Activated CD4-positive, alpha-beta T cell treated with anti-CD3 and anti-CD28 coated beads for 4 hours (primary cell): Measurements from ENCODE around the gene KIF20A.
"Not testable (repeated sequence)": the region's sequence is repeated elsewhere in the genome, so short reads cannot be mapped to it uniquely, and the experiment has no call there.

ENCODE experiments used
- DNase-seq, 2 donors: peaks; one replicate each; pipeline ENCODE4 v3.0.0-alpha.2; 2020

Gene KIF20A

GRCh38 chr5:138178516-138179276, at the start of gene KIF20A, which contains the start of gene BRD8:
KIF20A (plus strand) TSS chr5:138179112; CDS start chr5:138179681, 569 bp downstream.
BRD8 (minus strand) TSS chr5:138178630; CDS start chr5:138178614, 16 bp downstream.
- peak; percentile 86 to 87 for DNase-seq

- no peak for DNase-seq
These were observed 49.6 kb upstream of the KIF20A start for GRCh38 chr5:138129347-138129746.

DNA sequence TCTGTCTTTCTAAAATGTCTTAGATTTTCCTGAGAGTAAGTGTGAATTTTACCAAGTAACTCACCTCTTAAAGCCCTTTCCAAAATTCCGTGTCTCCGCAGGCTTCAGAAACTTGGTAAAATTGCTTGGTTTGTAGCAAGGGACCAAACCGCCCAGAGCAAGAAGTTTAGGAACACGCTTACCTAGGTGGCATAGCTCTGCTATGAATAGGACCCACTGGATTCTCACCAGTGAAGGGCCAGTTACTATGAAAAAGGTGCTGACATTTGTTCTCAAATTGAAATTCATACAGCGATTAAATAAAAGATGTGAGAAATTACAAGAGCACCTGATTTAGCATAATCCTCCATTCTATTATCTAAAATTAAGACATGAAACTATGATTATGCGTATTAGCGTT, 46.4 kb upstream of the KIF20A start:
- no peak for DNase-seq

GRCh38 chr5:138138949-138139780, 39.7 kb upstream of the KIF20A start, which contains the start of gene NME5:
NME5 (minus strand) TSS chr5:138139428; CDS start chr5:138138780, 648 bp downstream.
- DNase-seq, result no peak

- DNase-seq, result no peak
These were observed 39.2 kb upstream of the KIF20A start for GRCh38 chr5:138139781-138140090.

DNA sequence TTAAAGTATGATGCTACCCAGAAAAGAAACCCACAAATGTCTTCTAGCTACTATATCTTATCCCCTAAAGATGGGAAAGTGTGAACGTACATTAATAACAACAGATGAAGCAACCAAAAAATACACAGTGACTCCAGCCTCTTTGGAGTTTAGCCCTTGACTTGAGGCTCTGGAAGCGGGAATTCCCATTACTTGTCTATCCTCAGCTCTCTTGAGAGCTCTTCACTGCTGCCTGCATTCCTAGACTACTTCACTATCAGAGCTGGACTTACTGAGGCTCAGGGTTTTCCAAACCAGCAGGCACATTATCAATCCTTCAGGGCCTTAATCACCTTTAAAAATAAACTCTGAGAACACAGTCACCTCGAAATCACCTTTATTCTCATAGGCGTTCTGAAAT, 38.6 kb upstream of the KIF20A start:
- DNase-seq, result no peak

GRCh38 chr5:138141734-138142133, 37.2 kb upstream of the KIF20A start:
- DNase-seq, result no peak

- not testable (repeated sequence) for DNase-seq
These were observed 35.3 kb upstream of the KIF20A start for GRCh38 chr5:138143578-138143977.

DNA sequence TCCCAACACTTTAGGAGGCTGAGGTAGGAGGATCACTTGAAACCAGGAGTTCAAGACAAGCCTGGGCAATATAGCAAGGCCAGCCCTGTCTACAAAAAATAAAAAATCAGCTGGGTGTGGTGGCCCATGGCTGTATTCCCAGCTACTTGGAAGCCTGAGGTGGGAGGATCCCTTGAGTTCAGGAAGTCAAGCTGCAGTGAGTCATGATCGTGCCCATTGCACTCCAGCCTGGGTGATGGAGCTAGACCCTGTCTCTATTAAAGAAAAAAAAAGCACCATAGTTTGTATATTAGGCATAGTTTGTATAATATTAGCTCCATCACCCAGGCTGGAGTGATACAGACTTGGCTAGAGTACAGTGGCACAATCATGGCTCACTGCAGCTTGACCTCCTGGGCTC, 30.1 kb upstream of the KIF20A start:
- DNase-seq, result no peak

DNA sequence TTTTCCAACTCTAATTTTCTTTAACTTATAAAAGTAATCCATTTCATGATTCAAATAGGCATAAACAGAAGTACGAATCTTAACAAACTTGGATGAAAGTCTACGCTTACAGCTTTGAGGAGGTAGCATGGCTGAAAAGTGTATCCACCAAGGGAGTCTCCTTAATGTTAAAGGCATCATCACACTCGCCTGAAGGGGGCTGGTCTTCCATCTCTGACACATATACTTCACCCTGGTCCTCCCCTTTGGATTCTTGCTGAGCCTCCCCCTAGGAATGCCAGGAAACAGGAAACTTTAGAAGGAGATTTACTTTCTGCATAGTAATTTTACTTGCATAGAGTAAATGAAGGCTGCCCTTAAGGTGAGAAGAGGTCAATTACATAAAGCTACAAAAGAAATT, 29.4 kb upstream of the KIF20A start:
- no peak for DNase-seq

DNA sequence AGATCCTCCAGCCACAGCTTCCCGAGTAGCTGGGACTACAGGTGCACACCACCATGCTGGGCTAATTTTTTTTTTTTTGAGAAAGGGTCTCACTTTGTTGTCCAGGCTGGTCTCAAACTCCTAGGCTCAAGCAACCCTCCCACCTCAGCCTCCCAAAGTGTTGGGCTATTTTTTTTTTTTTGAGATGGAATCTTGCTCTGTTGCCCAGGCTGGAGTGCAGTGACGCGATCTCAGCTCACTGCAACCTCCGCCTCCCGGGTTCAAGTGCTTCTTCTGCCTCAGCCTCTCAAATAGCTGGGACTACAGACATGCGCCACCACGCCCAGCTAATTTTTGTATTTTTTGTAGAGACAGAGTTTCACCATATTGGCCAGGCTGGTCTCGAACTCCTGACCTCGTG, 22.9 kb upstream of the KIF20A start:
- not testable (repeated sequence) for DNase-seq

DNA sequence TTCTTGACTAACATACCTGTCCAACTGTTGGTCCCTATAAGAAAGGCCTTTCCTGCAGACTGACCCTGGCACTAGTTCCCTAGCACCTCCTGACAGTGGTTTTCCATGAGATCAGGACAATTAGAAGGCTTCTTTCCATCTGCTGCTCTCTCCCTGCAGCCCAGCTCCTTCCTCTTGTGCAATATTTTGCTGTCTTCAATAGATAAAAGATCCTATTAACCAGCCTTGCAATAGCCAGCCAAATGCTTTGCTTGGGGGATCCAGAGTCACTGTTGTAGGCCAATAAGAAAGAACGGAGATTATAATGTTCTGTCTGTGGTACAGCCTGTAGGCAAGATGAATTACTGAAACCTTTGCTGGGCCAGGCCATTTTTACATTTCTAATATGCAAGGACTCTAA, 21.3 kb upstream of the KIF20A start:
- DNase-seq, result no peak

- no peak for DNase-seq
These were observed 19.2 kb upstream of the KIF20A start for GRCh38 chr5:138159666-138160065.

GRCh38 chr5:138160706-138161105, 18.2 kb upstream of the KIF20A start:
- no peak for DNase-seq

DNA sequence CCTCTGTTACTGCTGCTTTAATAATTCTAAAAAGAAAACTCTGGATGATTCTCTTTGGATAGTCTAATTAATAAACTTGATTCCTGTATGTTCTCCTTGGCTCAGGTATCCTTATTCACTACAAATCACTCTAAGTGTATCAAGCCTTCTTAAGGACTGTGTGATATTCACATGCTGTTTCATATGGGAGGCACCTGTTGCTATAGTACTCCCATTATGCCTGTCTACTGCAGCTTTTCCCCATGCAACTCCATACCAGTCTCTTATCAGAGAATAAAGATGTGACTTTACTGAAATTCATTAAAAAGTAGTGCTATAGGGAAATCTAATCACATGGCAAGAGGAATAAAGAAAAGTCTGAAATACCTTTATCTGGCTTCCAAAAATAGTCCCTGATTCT, 15.2 kb upstream of the KIF20A start:
- DNase-seq, result no peak

- DNase-seq, result no peak
These were observed 9.8 kb upstream of the KIF20A start for GRCh38 chr5:138169124-138169523.

DNA sequence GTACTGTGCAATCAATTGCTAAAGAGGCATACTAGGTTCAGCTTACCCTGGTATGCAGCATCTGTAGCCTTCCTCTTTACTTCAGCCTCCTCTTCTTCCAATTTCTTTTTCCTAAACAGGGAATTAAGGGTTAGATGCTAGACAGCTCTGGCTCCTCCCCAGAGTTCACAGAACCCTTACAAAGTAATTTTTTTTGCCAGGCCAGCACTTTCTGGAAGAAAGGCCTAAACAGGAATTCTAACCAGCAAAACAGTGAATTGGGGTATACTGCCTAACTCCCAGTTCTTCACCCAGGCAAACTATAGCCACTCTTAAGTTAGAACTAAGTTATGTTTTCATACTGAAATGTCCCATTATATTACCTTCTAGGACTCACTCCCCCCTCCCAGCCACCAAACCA, 8.6 kb upstream of the KIF20A start:
- DNase-seq, result no peak

DNA sequence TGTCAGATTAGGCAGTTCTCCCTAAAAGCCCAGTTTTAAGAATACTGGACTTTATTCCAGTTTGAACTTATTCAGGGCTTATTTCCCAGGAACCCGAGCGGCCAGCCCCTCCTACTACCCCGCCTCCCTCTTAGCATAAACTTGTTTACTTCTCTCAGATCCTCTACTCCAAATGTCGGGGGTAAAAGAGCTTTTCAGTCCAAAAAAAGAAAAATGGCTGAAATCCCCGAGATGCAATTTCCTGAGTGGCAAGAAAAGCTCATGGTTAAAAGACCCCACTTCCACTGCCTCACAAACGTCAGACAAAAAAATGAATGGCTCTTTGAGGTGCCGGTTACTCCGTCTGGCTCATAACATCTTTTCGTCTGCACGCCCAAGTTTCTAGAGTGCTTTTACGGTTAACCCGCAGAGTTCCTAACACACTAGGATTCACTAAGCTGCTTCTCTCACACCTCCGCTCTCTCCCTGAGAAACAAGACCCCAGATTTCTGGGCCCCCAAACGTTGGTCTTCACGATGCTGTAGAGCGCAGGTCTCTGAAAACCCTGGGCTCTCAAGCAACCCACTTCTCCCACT, 884 bp upstream of the KIF20A start:
- no peak for DNase-seq

DNA sequence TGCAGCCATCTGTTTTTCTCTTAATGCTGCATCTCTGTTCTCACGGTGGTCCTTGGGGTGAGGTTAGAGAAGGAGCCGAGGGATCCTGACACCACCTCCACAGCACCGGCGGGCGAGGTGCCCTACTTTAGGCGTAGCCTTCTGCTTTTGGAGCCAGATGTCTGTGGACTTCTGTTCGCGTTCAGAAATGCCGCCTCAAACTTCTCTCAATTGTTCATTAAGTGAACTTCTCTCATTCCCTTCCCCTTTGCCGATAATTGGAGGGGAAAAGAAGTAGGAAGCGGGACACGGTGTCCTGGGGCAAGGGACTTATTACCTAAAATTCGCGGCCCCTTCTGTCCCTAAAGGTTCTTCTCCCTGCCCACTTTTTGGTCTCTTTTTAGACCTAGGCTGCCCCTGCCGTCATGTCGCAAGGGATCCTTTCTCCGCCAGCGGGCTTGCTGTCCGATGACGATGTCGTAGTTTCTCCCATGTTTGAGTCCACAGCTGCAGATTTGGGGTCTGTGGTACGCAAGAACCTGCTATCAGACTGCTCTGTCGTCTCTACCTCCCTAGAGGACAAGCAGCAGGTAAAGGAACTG, 455 bp downstream of the KIF20A start:
- no peak for DNase-seq

DNA sequence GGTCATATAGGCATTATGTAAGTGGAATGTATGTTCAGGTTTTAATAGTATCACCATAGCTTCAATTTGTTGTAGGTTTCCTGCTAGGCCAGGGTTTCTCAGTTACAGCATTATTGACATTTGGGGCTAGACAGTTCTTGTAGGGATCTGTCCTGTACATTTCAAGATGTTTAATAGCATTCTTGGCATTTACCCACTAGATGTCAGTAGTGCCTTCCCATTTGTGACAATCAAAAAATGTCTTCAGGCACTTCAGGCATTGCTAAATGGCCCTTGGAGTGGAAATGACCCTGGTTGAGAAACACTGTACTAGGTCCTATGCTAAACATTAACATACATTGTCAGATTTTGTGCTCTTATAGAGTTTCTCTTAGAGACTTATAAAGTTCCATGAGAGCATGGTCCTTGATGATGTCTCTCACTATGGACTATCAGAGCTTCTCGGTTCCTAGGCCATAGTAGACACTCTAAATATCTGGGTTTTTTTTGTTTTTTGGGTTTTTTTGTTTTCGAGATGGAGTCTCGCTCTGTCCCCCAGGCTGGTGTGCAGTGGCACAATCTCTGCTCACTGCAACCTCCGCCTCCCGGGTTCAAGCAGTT, 1.4 kb downstream of the KIF20A start:
- DNase-seq, result no peak

GRCh38 chr5:138180841-138181240, 1.9 kb downstream of the KIF20A start:
- DNase-seq, result no peak

GRCh38 chr5:138182808-138183207, 3.9 kb downstream of the KIF20A start:
- no peak for DNase-seq

- DNase-seq, result no peak
These were observed 7.1 kb downstream of the KIF20A start for GRCh38 chr5:138186002-138186447.
